ENCODE results near the gene ERC1. TPM values are rescaled to one million over a fixed set of nuclear protein-coding genes. Genes with fewer than 3 reads are reported as not detected.
"Not testable (repeated sequence)": the region's sequence is repeated elsewhere in the genome, so short reads cannot be mapped to it uniquely, and the experiment has no call there.

ERC1 gene
- total and polyA plus RNA-seq, 2 donors from 2014 or later = 5.1 to 68.3 TPM

- H3K27me3 ChIP-seq (ENCODE audit: control insufficient read depth, insufficient read depth, low read length) = no peaks in the 10 kb centered on the region
- H3K4me1 ChIP-seq (ENCODE audit: control insufficient read depth in 2 of 3, insufficient read depth in 2 of 3, low read depth in 1 of 3, low read length in 3 of 3) = peaks cover 0 to 8% (median 0%) of the 10 kb centered on the region in 3 donors
- no peak for TF ChIP-seq CTCF (IDR thresholded peaks at IDR 0.05; ENCODE audit: borderline replicate concordance, extremely low read depth, insufficient read depth)
- H3K9ac ChIP-seq (ENCODE audit: low read length in 3 of 3) = no peak overlapping the region
- H3K27ac ChIP-seq (ENCODE audit: low read depth in 2 of 2, low read length in 2 of 2) = no peak overlapping the region
- no peak for DNase-seq
- intact Hi-C loops (cut with DNase I) = no loop called here
- H3K4me3 ChIP-seq (ENCODE audit: low read length in 3 of 3) = no peak overlapping the region
- no peak for FAIRE-seq
- no peaks in the 10 kb centered on the region for H3K36me3 ChIP-seq (ENCODE audit: control insufficient read depth in 2 of 3, insufficient read depth in 3 of 3, low read length in 3 of 3)
- no peaks in the 10 kb centered on the region for H3K9me3 ChIP-seq (ENCODE audit: control insufficient read depth in 2 of 3, insufficient read depth in 1 of 3, low read length in 3 of 3)
Observed at GRCh38 chr12:1351926-1352325, 360.9 kb downstream of the ERC1 start.

DNA sequence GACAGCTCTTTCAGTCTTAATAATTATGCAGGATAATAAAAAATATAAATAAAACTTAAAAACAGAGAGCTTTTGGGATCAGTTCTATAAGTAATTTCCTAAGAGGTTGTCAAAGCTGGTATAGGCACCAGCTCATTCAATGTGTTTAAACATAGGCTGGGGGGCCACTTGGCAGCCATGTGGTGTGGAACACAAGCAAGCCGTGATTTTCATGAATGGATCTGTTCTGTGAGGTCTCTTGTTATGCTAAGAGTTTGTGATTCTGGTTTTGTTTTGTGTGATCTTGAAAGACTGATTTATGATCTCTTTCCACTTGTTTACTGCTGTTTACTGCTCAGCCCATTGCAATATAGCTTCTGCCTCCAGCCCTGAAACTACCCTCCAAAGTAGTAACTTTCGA, 362.4 kb downstream of the ERC1 start:
- H3K9me3 ChIP-seq (ENCODE audit: control insufficient read depth in 2 of 3, insufficient read depth in 1 of 3, low read length in 3 of 3) = no peaks in the 10 kb centered on the region
- no peak overlapping the region for H3K9ac ChIP-seq (ENCODE audit: low read length in 3 of 3)
- FAIRE-seq = no peak
- H3K4me1 ChIP-seq (ENCODE audit: control insufficient read depth in 2 of 3, insufficient read depth in 2 of 3, low read depth in 1 of 3, low read length in 3 of 3) = peaks cover 0 to 8% (median 0%) of the 10 kb centered on the region in 3 donors
- no peak overlapping the region for H3K27ac ChIP-seq (ENCODE audit: low read depth in 2 of 2, low read length in 2 of 2)
- H3K27me3 ChIP-seq (ENCODE audit: control insufficient read depth, insufficient read depth, low read length) = no peaks in the 10 kb centered on the region
- H3K36me3 ChIP-seq (ENCODE audit: control insufficient read depth in 2 of 3, insufficient read depth in 3 of 3, low read length in 3 of 3) = no peaks in the 10 kb centered on the region
- TF ChIP-seq CTCF (IDR thresholded peaks at IDR 0.05; ENCODE audit: borderline replicate concordance, extremely low read depth, insufficient read depth) = no peak
- H3K4me3 ChIP-seq (ENCODE audit: low read length in 3 of 3) = no peak overlapping the region
- intact Hi-C loops (cut with DNase I) = no loop called here
- DNase-seq = no peak

DNA sequence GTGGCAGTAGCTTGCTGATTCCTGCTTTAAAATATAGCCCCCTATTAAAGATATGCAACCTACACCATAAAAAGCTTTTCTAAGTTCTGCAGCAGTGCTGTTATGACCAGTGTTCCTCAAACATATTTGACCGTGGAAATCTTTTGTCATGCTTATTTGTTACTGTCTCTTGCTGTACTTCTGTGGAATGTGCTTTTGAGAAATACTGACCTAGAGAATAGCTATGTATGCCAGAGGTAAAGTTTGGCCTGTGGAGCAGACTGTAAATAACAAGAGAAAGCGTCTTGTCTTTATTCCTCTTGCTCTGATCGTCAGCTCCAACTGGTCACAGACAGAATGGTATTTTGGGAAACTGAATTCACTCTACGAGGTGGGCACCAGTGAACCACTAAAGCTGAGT, 364.4 kb downstream of the ERC1 start:
- H3K36me3 ChIP-seq (ENCODE audit: control insufficient read depth in 2 of 3, insufficient read depth in 3 of 3, low read length in 3 of 3) = no peaks in the 10 kb centered on the region
- intact Hi-C loops (cut with DNase I) = no loop called here
- FAIRE-seq (no peak), DNase-seq (no peak)
- H3K4me1 ChIP-seq (ENCODE audit: control insufficient read depth in 2 of 3, insufficient read depth in 2 of 3, low read depth in 1 of 3, low read length in 3 of 3) = peaks cover 0 to 8% (median 0%) of the 10 kb centered on the region in 3 donors
- H3K9ac ChIP-seq (ENCODE audit: low read length in 3 of 3) = no peak overlapping the region
- H3K27me3 ChIP-seq (ENCODE audit: control insufficient read depth, insufficient read depth, low read length) = no peaks in the 10 kb centered on the region
- no peak overlapping the region for H3K4me3 ChIP-seq (ENCODE audit: low read length in 3 of 3)
- no peaks in the 10 kb centered on the region for H3K9me3 ChIP-seq (ENCODE audit: control insufficient read depth in 2 of 3, insufficient read depth in 1 of 3, low read length in 3 of 3)
- H3K27ac ChIP-seq (ENCODE audit: low read depth in 2 of 2, low read length in 2 of 2) = no peak overlapping the region
- no peak for TF ChIP-seq CTCF (IDR thresholded peaks at IDR 0.05; ENCODE audit: borderline replicate concordance, extremely low read depth, insufficient read depth)

DNA sequence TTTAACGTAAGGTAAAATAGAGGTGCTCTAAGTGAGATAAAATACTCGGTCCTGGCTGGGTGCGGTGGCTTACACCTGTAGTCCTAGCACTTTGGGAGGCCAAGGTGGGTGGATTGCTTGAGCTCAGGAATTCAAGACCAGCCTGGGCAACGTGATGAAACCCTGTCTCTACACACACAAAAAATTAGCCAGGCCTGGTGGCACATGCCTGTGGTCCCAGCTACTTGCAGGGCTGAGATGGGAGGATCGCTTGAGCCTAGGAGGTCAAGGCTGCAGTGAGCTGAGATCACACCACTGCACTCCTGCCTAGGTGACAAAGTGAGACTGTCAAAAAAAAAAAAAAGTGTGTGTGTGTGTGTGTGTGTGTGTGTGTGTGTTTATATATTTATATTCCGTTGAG, 364.8 kb downstream of the ERC1 start:
- FAIRE-seq; DNase-seq; H3K27ac ChIP-seq (ENCODE audit: low read depth in 2 of 2, low read length in 2 of 2); H3K36me3 ChIP-seq (ENCODE audit: control insufficient read depth in 2 of 3, insufficient read depth in 3 of 3, low read length in 3 of 3); H3K4me3 ChIP-seq (ENCODE audit: low read length in 3 of 3); intact Hi-C loops (cut with DNase I); H3K9ac ChIP-seq (ENCODE audit: low read length in 3 of 3); H3K27me3 ChIP-seq (ENCODE audit: control insufficient read depth, insufficient read depth, low read length); H3K9me3 ChIP-seq (ENCODE audit: control insufficient read depth in 2 of 3, insufficient read depth in 1 of 3, low read length in 3 of 3); H3K4me1 ChIP-seq (ENCODE audit: control insufficient read depth in 2 of 3, insufficient read depth in 2 of 3, low read depth in 1 of 3, low read length in 3 of 3): not testable (repeated sequence)

All from kidney (tissue), 14 donors.